ENCODE data around the gene FOSB.
A peak's percentile ranks its signal among the peaks of the same experiment; 100 is the strongest.

The FOSB gene

DNA sequence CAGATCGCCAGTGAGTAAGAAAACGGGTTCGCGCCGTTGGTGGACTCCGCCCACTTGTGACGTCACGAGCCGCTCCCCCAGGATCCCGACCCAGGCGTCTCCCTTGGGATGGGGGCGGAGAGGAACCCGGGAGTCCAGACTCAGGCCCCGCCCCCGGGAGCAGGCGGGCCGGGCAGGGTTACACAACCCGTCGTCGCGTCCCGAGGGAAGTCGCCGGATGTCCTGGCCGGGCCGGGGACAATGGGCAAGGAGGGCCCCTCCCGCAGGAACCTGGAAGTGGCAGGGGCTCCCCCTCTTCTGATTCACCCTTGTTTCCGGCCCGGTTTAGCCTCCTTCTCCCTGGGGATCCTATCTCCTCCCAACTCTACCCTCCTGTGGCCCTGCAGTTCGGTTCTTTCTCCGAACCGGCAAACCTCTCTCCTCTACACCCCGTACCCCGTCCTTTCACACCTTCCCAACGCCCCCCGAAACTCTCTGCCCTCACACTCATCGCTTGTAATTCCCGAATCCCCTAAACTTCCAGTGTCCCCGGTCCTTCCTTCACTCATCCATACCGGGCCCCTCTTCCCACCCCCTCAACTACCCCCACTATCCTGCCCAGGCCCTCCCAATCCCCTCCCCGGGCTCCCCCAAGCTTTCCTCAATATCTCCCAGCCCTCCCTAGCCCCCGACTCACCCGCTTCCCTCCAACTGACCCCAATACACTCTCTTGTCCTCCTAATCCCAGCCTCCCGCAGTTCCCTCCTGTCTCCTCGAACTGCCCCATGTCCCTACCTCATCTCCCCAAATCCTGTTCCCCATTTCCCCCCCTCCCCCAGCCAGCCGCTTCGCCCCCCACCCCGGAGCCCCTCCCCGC is 24.1 kb upstream of the FOSB start:
- DNase-seq (ENCODE audit: insufficient read length, low spot score) (peak; percentile 89), FAIRE-seq (no peak)
- TF ChIP-seq CTCF (IDR thresholded peaks at IDR 0.05; ENCODE audit: insufficient read depth, missing control alignments), result no peak

GRCh38 chr19:45444318-45445041 is 23.3 kb upstream of the FOSB start:
- DNase-seq (ENCODE audit: insufficient read length, low spot score), result peak; percentile 83
- TF ChIP-seq CTCF (IDR thresholded peaks at IDR 0.05; ENCODE audit: insufficient read depth, missing control alignments), result no peak
- no peak for FAIRE-seq

GRCh38 chr19:45445139-45445538 is 22.7 kb upstream of the FOSB start:
- FAIRE-seq (no peak), DNase-seq (ENCODE audit: insufficient read length, low spot score) (no peak)
- TF ChIP-seq CTCF (IDR thresholded peaks at IDR 0.05; ENCODE audit: insufficient read depth, missing control alignments), result no peak

DNA sequence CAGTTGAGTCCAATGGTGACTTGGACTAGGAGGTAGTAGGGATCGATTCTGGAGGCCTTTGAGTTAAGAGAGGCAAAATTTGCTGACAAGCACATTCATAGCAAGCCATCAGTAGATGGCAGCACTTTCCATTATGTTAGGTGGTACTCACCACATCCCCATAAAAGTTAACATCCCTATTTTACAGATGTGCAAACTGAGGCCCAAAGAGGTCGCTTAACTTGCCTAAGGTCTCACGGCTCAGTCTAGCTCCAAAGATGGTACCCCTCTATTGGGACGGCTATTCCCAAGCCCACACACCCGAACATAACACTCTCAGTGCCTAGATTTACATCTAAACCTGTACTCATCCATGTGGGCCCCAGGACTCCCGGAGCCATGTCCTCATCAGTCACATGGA is 21.5 kb upstream of the FOSB start:
- no peak for FAIRE-seq
- no peak for DNase-seq (ENCODE audit: insufficient read length, low spot score)
- peak; percentile 40 for TF ChIP-seq CTCF (IDR thresholded peaks at IDR 0.05; ENCODE audit: insufficient read depth, missing control alignments)

DNA sequence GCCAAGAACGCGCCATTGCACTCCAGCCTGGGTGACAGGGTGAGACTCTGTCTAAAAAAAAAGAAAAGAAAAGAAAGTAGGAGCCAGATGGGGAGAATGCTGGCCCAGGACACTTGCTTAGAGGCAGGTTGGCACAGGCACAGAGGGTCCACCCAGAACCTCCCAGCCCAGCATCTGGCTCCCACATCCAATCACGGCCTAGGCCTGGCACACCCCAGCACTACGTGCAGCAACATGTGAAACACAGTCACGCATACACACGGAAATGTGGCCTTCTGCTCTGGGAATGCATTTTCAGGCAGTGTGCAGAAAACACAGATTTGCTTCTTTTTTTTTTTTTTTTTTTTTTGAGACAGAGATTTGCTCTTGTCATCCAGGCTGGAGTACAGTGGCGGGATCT is 20.9 kb upstream of the FOSB start:
- FAIRE-seq (no peak), DNase-seq (ENCODE audit: insufficient read length, low spot score) (no peak)
- no peak for TF ChIP-seq CTCF (IDR thresholded peaks at IDR 0.05; ENCODE audit: insufficient read depth, missing control alignments)

- DNase-seq (ENCODE audit: insufficient read length, low spot score) (no peak), FAIRE-seq (no peak)
- TF ChIP-seq CTCF (IDR thresholded peaks at IDR 0.05; ENCODE audit: insufficient read depth, missing control alignments), result no peak
These were observed 19.4 kb upstream of the FOSB start for GRCh38 chr19:45448425-45448756.

GRCh38 chr19:45448887-45449299 is 18.9 kb upstream of the FOSB start:
- FAIRE-seq, result no peak
- DNase-seq (ENCODE audit: insufficient read length, low spot score), result no peak
- TF ChIP-seq CTCF (IDR thresholded peaks at IDR 0.05; ENCODE audit: insufficient read depth, missing control alignments), result no peak
